ENCODE measurements around the gene CCDC39.
A peak's percentile ranks its signal among the peaks of the same experiment; 100 is the strongest.
"Not testable (repeated sequence)": the region's sequence is repeated elsewhere in the genome, so short reads cannot be mapped to it uniquely, and the experiment has no call there.

CCDC39 gene

DNA sequence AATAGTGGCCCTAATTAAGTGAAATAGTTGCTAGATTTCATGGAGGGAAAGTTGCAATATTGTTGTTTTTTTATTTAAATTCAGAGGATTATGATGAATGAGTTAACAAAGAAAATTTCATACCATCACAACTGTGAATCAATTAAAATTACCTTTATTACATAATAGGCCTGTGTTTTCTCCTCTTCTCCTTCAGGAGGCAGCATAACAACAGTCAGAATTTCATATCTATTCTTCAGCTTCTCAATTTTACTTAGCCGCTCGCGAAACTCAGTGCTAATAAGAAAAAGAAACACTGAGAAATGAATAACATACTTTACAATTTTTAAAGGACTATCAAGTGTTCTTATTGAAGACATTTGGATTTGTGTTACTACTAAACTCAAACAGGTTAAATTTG, 48.0 kb downstream of the CCDC39 start:
- DNase-seq (ENCODE audit: low read depth), result peak; percentile 12
- TF ChIP-seq, protein P1, sequence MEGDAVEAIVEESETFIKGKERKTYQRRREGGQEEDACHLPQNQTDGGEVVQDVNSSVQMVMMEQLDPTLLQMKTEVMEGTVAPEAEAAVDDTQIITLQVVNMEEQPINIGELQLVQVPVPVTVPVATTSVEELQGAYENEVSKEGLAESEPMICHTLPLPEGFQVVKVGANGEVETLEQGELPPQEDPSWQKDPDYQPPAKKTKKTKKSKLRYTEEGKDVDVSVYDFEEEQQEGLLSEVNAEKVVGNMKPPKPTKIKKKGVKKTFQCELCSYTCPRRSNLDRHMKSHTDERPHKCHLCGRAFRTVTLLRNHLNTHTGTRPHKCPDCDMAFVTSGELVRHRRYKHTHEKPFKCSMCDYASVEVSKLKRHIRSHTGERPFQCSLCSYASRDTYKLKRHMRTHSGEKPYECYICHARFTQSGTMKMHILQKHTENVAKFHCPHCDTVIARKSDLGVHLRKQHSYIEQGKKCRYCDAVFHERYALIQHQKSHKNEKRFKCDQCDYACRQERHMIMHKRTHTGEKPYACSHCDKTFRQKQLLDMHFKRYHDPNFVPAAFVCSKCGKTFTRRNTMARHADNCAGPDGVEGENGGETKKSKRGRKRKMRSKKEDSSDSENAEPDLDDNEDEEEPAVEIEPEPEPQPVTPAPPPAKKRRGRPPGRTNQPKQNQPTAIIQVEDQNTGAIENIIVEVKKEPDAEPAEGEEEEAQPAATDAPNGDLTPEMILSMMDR (conservative IDR thresholded peaks at IDR 0.05; ENCODE audit: low read depth, low read length), result peak; percentile 34
- H3K4me3 ChIP-seq (ENCODE audit: low read depth, low read length), result no peak overlapping the region

- H3K4me3 ChIP-seq (ENCODE audit: low read depth, low read length), result no peak overlapping the region
- DNase-seq (ENCODE audit: low read depth), result no peak
- TF ChIP-seq, protein P1 (conservative IDR thresholded peaks at IDR 0.05; ENCODE audit: low read depth, low read length), result no peak
Observed at GRCh38 chr3:180630371-180630770, 48.9 kb downstream of the CCDC39 start.

GRCh38 chr3:180626844-180627243, 52.4 kb downstream of the CCDC39 start:
- TF ChIP-seq, protein P1 (conservative IDR thresholded peaks at IDR 0.05; ENCODE audit: low read depth, low read length), result no peak
- no peak overlapping the region for H3K4me3 ChIP-seq (ENCODE audit: low read depth, low read length)
- DNase-seq (ENCODE audit: low read depth), result no peak

GRCh38 chr3:180624714-180625113, 54.6 kb downstream of the CCDC39 start:
- TF ChIP-seq, protein P1 (conservative IDR thresholded peaks at IDR 0.05; ENCODE audit: low read depth, low read length), result no peak
- DNase-seq (ENCODE audit: low read depth), result no peak
- H3K4me3 ChIP-seq (ENCODE audit: low read depth, low read length), result no peak overlapping the region

GRCh38 chr3:180619723-180620122, 59.6 kb downstream of the CCDC39 start:
- peak; percentile 58 for DNase-seq (ENCODE audit: low read depth)
- TF ChIP-seq, protein P1 (conservative IDR thresholded peaks at IDR 0.05; ENCODE audit: low read depth, low read length), result no peak
- no peak overlapping the region for H3K4me3 ChIP-seq (ENCODE audit: low read depth, low read length)

- not testable (repeated sequence) for DNase-seq (ENCODE audit: low read depth); H3K4me3 ChIP-seq (ENCODE audit: low read depth, low read length)
Observed at GRCh38 chr3:180618563-180618962, 60.7 kb downstream of the CCDC39 start.

- no peak overlapping the region for H3K4me3 ChIP-seq (ENCODE audit: low read depth, low read length)
- TF ChIP-seq, protein P1 (conservative IDR thresholded peaks at IDR 0.05; ENCODE audit: low read depth, low read length), result no peak
- peak; percentile 14 for DNase-seq (ENCODE audit: low read depth)
Observed at GRCh38 chr3:180617049-180617448, 62.2 kb downstream of the CCDC39 start.

- no peak for DNase-seq (ENCODE audit: low read depth)
- TF ChIP-seq, protein P1 (conservative IDR thresholded peaks at IDR 0.05; ENCODE audit: low read depth, low read length), result no peak
- H3K4me3 ChIP-seq (ENCODE audit: low read depth, low read length), result no peak overlapping the region
Observed at GRCh38 chr3:180615954-180616353, 63.3 kb downstream of the CCDC39 start.
